CD4-positive, alpha-beta memory T cell (primary cell): Measurements from ENCODE around the gene JPH4. TPM values are rescaled to one million over a fixed set of nuclear protein-coding genes. Genes with fewer than 3 reads are reported as not detected.

Source experiments
- CTCF ChIA-PET: fragments of 350-600 bp; sonication (Branson Sonifier 250); formaldehyde crosslinking; loops from one replicate; lab custom pipeline; 2021; ENCODE audit warnings: inconsistent platforms; ENCODE audit not compliant: partially characterized antibody; lab: Charles Lee
- POLR2A ChIA-PET: fragments of 350-600 bp; sonication (Branson Sonifier 250); formaldehyde crosslinking; loops from one replicate; lab custom pipeline; 2021; ENCODE audit not compliant: partially characterized antibody; lab: Charles Lee
- DNase-seq, 5 donors: peaks; one replicate each; pipeline versions ENCODE4 v3.0.0 to v3.0.0-alpha.2; 2020 to 2022; ENCODE audit warnings: mixed read lengths in 1 of 5
- H3K27ac ChIP-seq: one replicate; pipeline ENCODE4 v1.7.0; 2013; ENCODE audit warnings: low read depth, low read length
- H3K27me3 ChIP-seq: 2 replicates; pipeline ENCODE4 v1.7.0; 2013; ENCODE audit warnings: mild to moderate bottlenecking, low read length, moderate library complexity; ENCODE audit not compliant: insufficient read depth
- H3K36me3 ChIP-seq: 2 replicates; pipeline ENCODE4 v1.7.0; 2013; ENCODE audit warnings: mild to moderate bottlenecking, low read length, moderate library complexity; ENCODE audit not compliant: insufficient read depth
- H3K4me1 ChIP-seq: 2 replicates; pipeline ENCODE4 v1.7.0; 2013; ENCODE audit warnings: mild to moderate bottlenecking, low read length, moderate library complexity; ENCODE audit not compliant: insufficient read depth
- H3K4me3 ChIP-seq, 2 donors: one replicate each; pipeline ENCODE4 v1.7.0; 2013; ENCODE audit warnings: low read length in 2 of 2, mild to moderate bottlenecking in 1 of 2
- H3K9me3 ChIP-seq, 2 donors: one replicate each; pipeline ENCODE4 v1.7.0; 2013; ENCODE audit warnings: low read length in 2 of 2, control low read depth in 1 of 2; ENCODE audit not compliant: control insufficient read depth in 1 of 2
- H3K27ac Mint-ChIP-seq, 7 donors: one replicate each; pipeline ENCODE4 v1.8.0; 2020 to 2021; ENCODE audit warnings: mixed read lengths in 7 of 7, mild to moderate bottlenecking in 6 of 7, inconsistent platforms in 3 of 7, moderate library complexity in 3 of 7
- H3K27me3 Mint-ChIP-seq, 2 donors: one replicate each; pipeline ENCODE4 v1.8.0; 2020 to 2021; ENCODE audit warnings: mixed read lengths in 2 of 2
- H3K36me3 Mint-ChIP-seq, 2 donors: one replicate each; pipeline ENCODE4 v1.8.0; 2020 to 2021; ENCODE audit warnings: mixed read lengths in 2 of 2, inconsistent platforms in 1 of 2, mild to moderate bottlenecking in 1 of 2
- H3K4me1 Mint-ChIP-seq, 4 donors: one replicate each; pipeline ENCODE4 v1.8.0; 2020 to 2021; ENCODE audit warnings: mixed read lengths in 4 of 4, mild to moderate bottlenecking in 1 of 4
- H3K4me3 Mint-ChIP-seq, 8 donors: one replicate each; pipeline ENCODE4 v1.8.0; 2020 to 2021; ENCODE audit warnings: mixed read lengths in 8 of 8, mild to moderate bottlenecking in 7 of 8, moderate library complexity in 6 of 8, inconsistent platforms in 3 of 8
- H3K9me3 Mint-ChIP-seq, 8 donors: one replicate each; pipeline ENCODE4 v1.8.0; 2020 to 2021; ENCODE audit warnings: mixed read lengths in 8 of 8, mild to moderate bottlenecking in 5 of 8, inconsistent platforms in 3 of 8, moderate library complexity in 1 of 8
- intact Hi-C: fragments of 100-400 bp; cut with micrococcal nuclease; formaldehyde crosslinking; loops from one replicate; pipeline ENCODE4 v1.15.1; 2023
- polyA plus RNA-seq, 2 donors: library from polyadenylated mRNA; unstranded; fragments of 300-500 nt; fragmentation: Illumina TruSeq; gene quantifications; one replicate each; pipeline ENCODE4 v1.2.3, GENCODE V29; 2021
- total RNA-seq, 2 experiments: library from RNA; stranded (reverse); gene quantifications; one replicate each; pipeline ENCODE4 v1.2.3, GENCODE V29; 2021

JPH4 gene
- total and polyA plus RNA-seq, 4 experiments from 2014 or later = 0.08 TPM; not detected in 3

- no peaks in the 10 kb centered on the region for H3K9me3 Mint-ChIP-seq
- H3K9me3 ChIP-seq = no peaks in the 10 kb centered on the region
- peak overlapping the region in 2 of 7 donors; percentile 41 to 45 for H3K27ac Mint-ChIP-seq
- no peak for DNase-seq
- H3K4me1 Mint-ChIP-seq = peaks cover 13 to 32% (median 19%) of the 10 kb centered on the region in 4 donors
- no peak overlapping the region for H3K4me3 ChIP-seq
- intact Hi-C loops = no loop called here
- no peaks in the 10 kb centered on the region for H3K36me3 Mint-ChIP-seq
- peak overlapping the region in 1 of 8 donors; percentile 6 for H3K4me3 Mint-ChIP-seq
- ChIA-PET CTCF (interaction anchor here (1.2 kb wide), 1 partner anchor 15 kb away, joined by 4 read pairs; no protein-coding TSS in a partner anchor), POLR2A (no interaction called here)
- H3K27me3 ChIP-seq = peaks cover 8% of the 10 kb centered on the region
- H3K36me3 ChIP-seq = no peaks in the 10 kb centered on the region
- no peak overlapping the region for H3K27ac ChIP-seq
- H3K27me3 Mint-ChIP-seq = peaks cover 17 to 27% of the 10 kb centered on the region in 2 donors
- H3K4me1 ChIP-seq = peaks cover 12% of the 10 kb centered on the region
Observed at GRCh38 chr14:23573384-23574015, 5.1 kb downstream of the JPH4 start.

- Histone ChIP-seq H3K4me1 (peaks cover 14% of the 10 kb centered on the region), H3K27me3 (peaks cover 3% of the 10 kb centered on the region), H3K27ac (no peak overlapping the region), H3K36me3 (no peaks in the 10 kb centered on the region), H3K9me3 (no peaks in the 10 kb centered on the region), H3K4me3 (no peak overlapping the region)
- ChIA-PET CTCF (interaction anchor here (1.2 to 2.4 kb wide), 2 partner anchors 11 to 16 kb away, joined by 4 to 9 read pairs; no protein-coding TSS in a partner anchor), POLR2A (no interaction called here)
- peaks cover 14 to 32% (median 23%) of the 10 kb centered on the region in 4 donors for H3K4me1 Mint-ChIP-seq
- no peaks in the 10 kb centered on the region for H3K9me3 Mint-ChIP-seq
- intact Hi-C loops = no loop called here
- no peaks in the 10 kb centered on the region for H3K36me3 Mint-ChIP-seq
- no peak overlapping the region for H3K4me3 Mint-ChIP-seq
- DNase-seq = no peak
- H3K27ac Mint-ChIP-seq = no peak overlapping the region
- peaks cover 14 to 23% of the 10 kb centered on the region in 2 donors for H3K27me3 Mint-ChIP-seq
Observed at GRCh38 chr14:23572836-23573235, 5.8 kb downstream of the JPH4 start.

- Histone ChIP-seq H3K4me1 (peaks cover 14% of the 10 kb centered on the region), H3K9me3 (no peaks in the 10 kb centered on the region), H3K36me3 (no peaks in the 10 kb centered on the region), H3K27me3 (no peaks in the 10 kb centered on the region), H3K4me3 (no peak overlapping the region), H3K27ac (no peak overlapping the region)
- Mint-ChIP-seq H3K27ac (no peak overlapping the region), H3K4me1 (peaks cover 17 to 34% (median 26%) of the 10 kb centered on the region in 4 donors), H3K9me3 (no peaks in the 10 kb centered on the region), H3K36me3 (peaks cover 0 to 3% of the 10 kb centered on the region in 2 donors), H3K4me3 (no peak overlapping the region), H3K27me3 (peaks cover 14 to 23% of the 10 kb centered on the region in 2 donors)
- DNase-seq = no peak
- CTCF ChIA-PET = interaction anchor here (1.2 to 2.4 kb wide), 2 partner anchors 10 to 16 kb away, joined by 4 to 9 read pairs; no protein-coding TSS in a partner anchor
- intact Hi-C loops = no loop called here
- POLR2A ChIA-PET = no interaction called here
Observed at GRCh38 chr14:23572524-23572828, 6.1 kb downstream of the JPH4 start.

- Mint-ChIP-seq H3K27ac (peak overlapping the region in 1 of 7 donors; percentile 1), H3K4me1 (peaks cover 18 to 37% (median 25%) of the 10 kb centered on the region in 4 donors), H3K27me3 (peaks cover 13 to 23% of the 10 kb centered on the region in 2 donors), H3K4me3 (peak overlapping the region in 1 of 8 donors; percentile 42), H3K36me3 (peaks cover 0 to 5% of the 10 kb centered on the region in 2 donors), H3K9me3 (no peaks in the 10 kb centered on the region)
- Histone ChIP-seq H3K36me3 (no peaks in the 10 kb centered on the region), H3K27ac (no peak overlapping the region), H3K4me1 (peaks cover 15% of the 10 kb centered on the region), H3K27me3 (no peaks in the 10 kb centered on the region), H3K4me3 (no peak overlapping the region), H3K9me3 (no peaks in the 10 kb centered on the region)
- intact Hi-C loops = no loop called here
- ChIA-PET CTCF (interaction anchor here (1.2 to 2.4 kb wide), 3 partner anchors 10 to 59 kb away, joined by 4 to 9 read pairs (median 4); no protein-coding TSS in a partner anchor), POLR2A (interaction anchor here (1.2 kb wide), 1 partner anchor 38 kb away, joined by 3 read pairs; no protein-coding TSS in a partner anchor)
- no peak for DNase-seq
Observed at GRCh38 chr14:23571701-23572523, 6.7 kb downstream of the JPH4 start.

GRCh38 chr14:23570806-23571483, 7.6 kb downstream of the JPH4 start:
- Histone ChIP-seq H3K9me3 (no peaks in the 10 kb centered on the region), H3K27me3 (no peaks in the 10 kb centered on the region), H3K4me1 (peaks cover 19% of the 10 kb centered on the region), H3K4me3 (no peak overlapping the region), H3K36me3 (peaks cover 2% of the 10 kb centered on the region), H3K27ac (no peak overlapping the region)
- CTCF ChIA-PET = interaction anchor here (0.7 to 2.4 kb wide), 3 partner anchors 9 to 60 kb away, joined by 4 to 9 read pairs (median 4); no protein-coding TSS in a partner anchor
- POLR2A ChIA-PET = interaction anchor here (1.2 kb wide), 1 partner anchor 39 kb away, joined by 3 read pairs; no protein-coding TSS in a partner anchor
- no peaks in the 10 kb centered on the region for H3K9me3 Mint-ChIP-seq
- H3K27me3 Mint-ChIP-seq = peaks cover 6 to 16% of the 10 kb centered on the region in 2 donors
- no peak overlapping the region for H3K4me3 Mint-ChIP-seq
- no peak overlapping the region for H3K27ac Mint-ChIP-seq
- intact Hi-C loops = no loop called here
- no peak for DNase-seq
- H3K4me1 Mint-ChIP-seq = peaks cover 16 to 37% (median 27%) of the 10 kb centered on the region in 4 donors
- peaks cover 0 to 6% of the 10 kb centered on the region in 2 donors for H3K36me3 Mint-ChIP-seq

GRCh38 chr14:23569443-23570151, 9.0 kb downstream of the JPH4 start:
- peaks cover 16 to 42% (median 26%) of the 10 kb centered on the region in 4 donors for H3K4me1 Mint-ChIP-seq
- H3K27me3 Mint-ChIP-seq = peaks cover 2 to 8% of the 10 kb centered on the region in 2 donors
- H3K36me3 Mint-ChIP-seq = peaks cover 3 to 18% of the 10 kb centered on the region in 2 donors
- H3K27ac Mint-ChIP-seq = peak overlapping the region in 5 of 7 donors; percentile 32 to 99 (median 95)
- no peaks in the 10 kb centered on the region for H3K9me3 Mint-ChIP-seq
- CTCF ChIA-PET = interaction anchor here (4.6 kb wide), 1 partner anchor 12 kb away, joined by 24 read pairs; the partner anchor contains the start of gene THTPA
- intact Hi-C loops = loop anchor here (5.0 kb wide), 1 partner anchor 863 kb away; no protein-coding TSS in a partner anchor
- Histone ChIP-seq H3K9me3 (no peaks in the 10 kb centered on the region), H3K36me3 (peaks cover 12% of the 10 kb centered on the region), H3K27me3 (no peaks in the 10 kb centered on the region), H3K4me3 (no peak overlapping the region), H3K4me1 (peaks cover 22% of the 10 kb centered on the region), H3K27ac (no peak overlapping the region)
- POLR2A ChIA-PET = interaction anchor here (5.2 kb wide), 1 partner anchor 11 kb away, joined by 44 read pairs; no protein-coding TSS in a partner anchor
- no peak for DNase-seq
- peak overlapping the region in 1 of 8 donors; percentile 69 for H3K4me3 Mint-ChIP-seq
